Adrenal gland (tissue), 5 donors: ENCODE data around the gene FAM118B.

Source experiments
- POLR2A ChIP-seq, 2 donors: fragments of 450-650 bp; IDR thresholded peaks; one replicate each; pipeline ENCODE4 v1.6.1; 2017; ENCODE audit warnings: antibody characterized with exemption in 2 of 2, mild to moderate bottlenecking in 2 of 2, moderate library complexity in 1 of 2
- TF ChIP-seq, protein P1 (sequence below), 6 experiments: fragments of 450-650 bp in 4 of 6; fragments of 200-600 bp in 2 of 6; sonication (generic) in 1 of 6; IDR thresholded peaks; 1 replicate in 5 of 6; 2 replicates in 1 of 6; pipeline versions ENCODE4 v1.5.1 to v1.8.0; 2016 to 2021; ENCODE audit warnings: antibody characterized with exemption in 6 of 6, mild to moderate bottlenecking in 2 of 6, moderate library complexity in 1 of 6
- donor health status: DM: no; HTN: no; CAD: no.

DNA sequence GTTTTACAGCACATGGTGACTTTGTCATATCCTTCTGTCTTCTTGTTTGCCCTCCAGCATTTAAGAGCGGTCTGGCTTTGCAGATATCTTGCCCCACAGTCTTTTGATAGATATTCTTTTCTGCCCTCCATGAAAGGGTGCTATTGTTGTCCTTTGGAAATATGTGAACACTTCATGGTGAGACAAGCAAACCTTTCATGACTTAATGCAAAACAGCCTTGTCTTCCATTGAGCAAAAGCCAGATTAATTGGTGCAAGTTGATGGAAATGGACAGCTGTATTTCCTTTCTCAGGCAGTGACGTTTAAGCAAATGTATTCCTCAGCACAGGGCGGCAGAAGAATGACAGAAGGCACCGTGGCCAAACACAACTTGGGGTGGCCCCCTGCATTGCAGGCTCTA, 96.7 kb downstream of the FAM118B start:
- TF ChIP-seq, protein P1, sequence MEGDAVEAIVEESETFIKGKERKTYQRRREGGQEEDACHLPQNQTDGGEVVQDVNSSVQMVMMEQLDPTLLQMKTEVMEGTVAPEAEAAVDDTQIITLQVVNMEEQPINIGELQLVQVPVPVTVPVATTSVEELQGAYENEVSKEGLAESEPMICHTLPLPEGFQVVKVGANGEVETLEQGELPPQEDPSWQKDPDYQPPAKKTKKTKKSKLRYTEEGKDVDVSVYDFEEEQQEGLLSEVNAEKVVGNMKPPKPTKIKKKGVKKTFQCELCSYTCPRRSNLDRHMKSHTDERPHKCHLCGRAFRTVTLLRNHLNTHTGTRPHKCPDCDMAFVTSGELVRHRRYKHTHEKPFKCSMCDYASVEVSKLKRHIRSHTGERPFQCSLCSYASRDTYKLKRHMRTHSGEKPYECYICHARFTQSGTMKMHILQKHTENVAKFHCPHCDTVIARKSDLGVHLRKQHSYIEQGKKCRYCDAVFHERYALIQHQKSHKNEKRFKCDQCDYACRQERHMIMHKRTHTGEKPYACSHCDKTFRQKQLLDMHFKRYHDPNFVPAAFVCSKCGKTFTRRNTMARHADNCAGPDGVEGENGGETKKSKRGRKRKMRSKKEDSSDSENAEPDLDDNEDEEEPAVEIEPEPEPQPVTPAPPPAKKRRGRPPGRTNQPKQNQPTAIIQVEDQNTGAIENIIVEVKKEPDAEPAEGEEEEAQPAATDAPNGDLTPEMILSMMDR (IDR thresholded peaks at IDR 0.05) = no peak
- no peak for TF ChIP-seq POLR2A (IDR thresholded peaks at IDR 0.05)
